ENCODE data around the gene BARX2. TPM values are rescaled to one million over a fixed set of nuclear protein-coding genes. Genes with fewer than 3 reads are reported as not detected.

The BARX2 gene
- total RNA-seq, 1 donor from 2014 or later = not detected

DNA sequence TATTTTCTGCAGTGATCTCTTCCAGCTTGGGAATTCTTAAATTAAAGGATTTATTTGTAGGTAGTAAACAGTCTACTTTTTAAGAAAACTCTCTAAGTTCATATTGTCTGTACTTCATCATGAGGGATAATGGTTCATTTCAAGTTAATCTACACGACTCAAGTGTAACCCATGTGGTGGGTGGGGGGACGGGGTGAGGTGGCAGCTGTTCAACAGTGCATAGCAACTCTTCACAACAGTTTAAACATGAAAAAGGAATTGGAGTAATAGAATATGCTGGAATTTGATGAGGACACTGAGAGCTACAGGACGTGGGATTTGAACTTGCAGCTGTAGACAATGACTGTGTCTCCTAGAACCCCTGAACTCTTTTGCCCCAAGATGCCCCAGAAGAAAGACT lies 20.8 kb downstream of the BARX2 start:
- no peak for DNase-seq (ENCODE audit: low read depth)

DNA sequence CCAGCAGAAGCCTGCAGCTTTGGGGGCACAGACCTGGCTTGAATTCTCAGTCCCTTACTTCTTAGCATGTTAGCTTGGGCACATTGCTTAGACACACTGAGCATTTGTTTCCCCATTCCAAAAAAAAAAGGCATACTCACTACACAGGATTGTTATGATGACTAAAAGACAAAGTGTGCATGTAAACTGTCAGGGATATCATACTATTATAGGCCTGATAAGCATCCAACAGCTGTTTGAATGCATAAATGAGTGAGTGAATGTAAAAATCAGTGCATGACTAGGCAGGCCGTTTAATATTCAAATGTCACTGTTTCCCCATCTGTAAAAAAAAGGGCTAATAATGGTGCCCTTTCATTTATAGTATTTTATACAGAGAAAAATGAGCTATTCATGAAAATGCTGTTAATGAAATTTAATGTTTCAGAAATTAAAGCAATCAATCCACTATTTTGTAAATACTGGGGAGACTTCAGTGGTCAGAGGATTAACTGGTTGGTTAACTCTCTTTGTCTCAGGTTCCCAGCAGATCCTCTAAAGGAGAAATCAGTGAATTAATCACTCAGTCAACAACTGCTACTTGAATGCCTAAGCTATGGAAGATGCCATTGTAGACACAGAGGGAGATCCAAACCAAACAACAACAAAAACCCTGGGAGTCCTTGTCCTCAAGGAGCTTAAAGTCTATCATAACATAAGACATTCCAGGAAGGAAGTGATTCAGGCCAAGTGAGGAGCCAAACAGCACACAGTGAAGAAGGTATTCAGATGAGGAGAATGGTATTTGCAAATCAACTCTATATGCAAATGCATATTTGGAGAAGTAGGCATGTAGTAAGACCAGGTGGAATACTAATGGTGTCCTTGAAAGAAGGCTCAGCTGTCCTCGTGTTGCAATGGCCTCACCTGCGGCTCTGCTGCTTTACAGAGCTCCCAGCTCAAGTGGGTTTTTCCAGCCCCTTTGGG lies 26.8 kb downstream of the BARX2 start:
- no peak for DNase-seq (ENCODE audit: low read depth)

GRCh38 chr11:129404731-129405130 lies 29.1 kb downstream of the BARX2 start:
- no peak for DNase-seq (ENCODE audit: low read depth)

DNA sequence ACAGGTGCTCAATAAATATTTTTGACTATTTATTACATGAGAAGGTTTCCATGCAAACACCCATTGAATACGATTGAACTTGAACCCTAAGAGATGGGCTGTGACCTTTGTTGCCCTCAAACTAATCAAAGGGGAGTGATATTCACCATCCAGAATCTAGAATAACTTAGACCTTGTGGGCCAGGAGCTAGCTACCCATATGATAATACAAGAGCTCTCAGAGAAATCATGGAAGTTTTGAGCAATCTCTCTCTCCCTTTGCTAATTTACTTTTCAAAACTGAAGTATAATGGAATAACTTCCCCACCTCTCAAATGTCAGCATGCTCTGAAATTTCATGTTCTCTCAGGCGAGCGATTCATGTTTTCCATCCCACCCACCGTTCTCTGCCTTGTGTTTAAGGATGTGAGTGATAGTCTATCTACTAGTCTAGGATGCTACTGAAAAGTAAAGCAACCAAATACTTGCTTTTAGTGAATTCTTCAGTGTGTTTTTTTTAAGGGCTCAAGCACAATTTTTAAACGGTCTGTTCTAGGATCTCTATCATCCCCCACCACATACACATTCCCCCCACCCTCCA lies 33.3 kb downstream of the BARX2 start:
- no peak for DNase-seq (ENCODE audit: low read depth)

GRCh38 chr11:129410395-129410960 lies 34.8 kb downstream of the BARX2 start:
- DNase-seq (ENCODE audit: low read depth) = peak; percentile 3

DNA sequence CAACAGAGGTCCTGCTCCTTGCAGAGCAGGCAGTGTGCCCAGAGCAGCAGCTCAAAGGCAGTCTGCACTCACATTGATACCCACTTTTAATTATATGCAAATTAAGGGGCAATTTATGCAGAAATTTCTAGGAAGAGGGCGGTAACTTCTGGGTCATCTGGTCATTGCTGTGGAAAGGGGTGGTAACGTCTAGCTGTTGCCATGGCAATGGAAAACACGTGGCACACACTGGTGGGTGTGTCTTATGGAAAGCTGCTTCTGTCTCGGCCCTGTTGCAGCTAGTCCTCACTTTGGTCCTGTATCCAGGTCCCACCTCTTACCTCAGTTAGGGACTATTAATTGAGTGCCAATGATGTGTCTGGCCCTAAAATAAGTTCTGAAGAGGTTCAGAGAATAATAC lies 36.8 kb downstream of the BARX2 start:
- DNase-seq (ENCODE audit: low read depth) = no peak

GRCh38 chr11:129414144-129414872 lies 38.7 kb downstream of the BARX2 start:
- no peak for DNase-seq (ENCODE audit: low read depth)

DNA sequence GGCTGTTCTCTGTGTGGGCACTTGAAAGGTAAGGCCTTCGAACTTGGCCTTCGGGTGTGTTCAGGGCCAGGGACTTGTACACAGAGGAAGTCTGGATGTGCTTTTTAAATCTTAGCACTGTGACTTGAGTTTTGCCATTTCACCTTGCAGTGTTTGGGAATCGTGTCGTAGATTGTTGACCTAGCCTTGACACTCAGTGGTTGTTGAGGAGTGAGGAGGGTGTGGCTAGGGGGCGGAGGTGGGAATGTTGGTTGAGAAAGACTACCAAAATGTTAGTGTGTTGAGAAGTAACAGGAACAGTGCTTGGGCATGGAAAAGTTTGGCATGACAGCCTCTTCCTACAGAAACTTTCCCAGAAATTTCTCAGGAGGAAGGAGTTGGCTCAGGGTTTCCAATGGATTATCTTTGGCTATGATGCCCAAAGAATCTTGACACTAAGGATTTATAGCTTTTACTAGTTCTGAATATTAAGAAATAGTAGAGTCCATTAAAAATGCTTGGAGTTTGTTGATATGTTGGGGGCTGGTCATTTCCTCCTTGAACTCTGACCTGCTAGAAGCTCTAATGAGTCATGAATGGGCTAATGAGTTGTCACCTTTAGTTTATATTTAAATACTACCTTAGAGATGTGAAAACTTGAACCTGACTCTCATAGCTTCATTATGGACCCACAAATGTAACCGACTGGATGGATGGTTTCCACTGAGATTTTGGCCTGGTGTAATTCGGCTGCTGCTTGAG lies 40.6 kb downstream of the BARX2 start:
- DNase-seq (ENCODE audit: low read depth) = no peak

DNA sequence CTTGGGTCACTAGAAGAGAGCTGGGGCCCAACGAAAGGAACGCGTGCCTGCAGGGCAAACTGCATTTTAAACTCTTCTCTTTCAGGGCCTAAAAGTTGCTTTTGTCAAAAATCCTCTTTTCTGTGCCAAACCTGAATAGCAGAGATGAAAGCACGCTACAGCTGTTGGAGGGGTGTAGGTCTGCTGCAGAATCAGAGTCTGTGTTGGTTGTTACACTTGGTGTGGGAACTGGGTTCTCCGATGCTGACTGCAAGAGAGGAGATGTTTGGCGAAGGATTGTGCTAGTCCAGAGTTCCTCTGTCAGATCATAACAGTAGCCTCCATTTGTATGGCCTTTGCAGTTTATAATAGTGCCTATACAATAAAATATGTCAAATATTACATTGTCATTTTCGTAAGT lies 41.8 kb downstream of the BARX2 start:
- no peak for DNase-seq (ENCODE audit: low read depth)

- DNase-seq (ENCODE audit: low read depth) = no peak
These were observed 42.4 kb downstream of the BARX2 start for GRCh38 chr11:129418039-129418438.

- DNase-seq (ENCODE audit: low read depth) = no peak
These were observed 43.7 kb downstream of the BARX2 start for GRCh38 chr11:129419386-129419785.

DNA sequence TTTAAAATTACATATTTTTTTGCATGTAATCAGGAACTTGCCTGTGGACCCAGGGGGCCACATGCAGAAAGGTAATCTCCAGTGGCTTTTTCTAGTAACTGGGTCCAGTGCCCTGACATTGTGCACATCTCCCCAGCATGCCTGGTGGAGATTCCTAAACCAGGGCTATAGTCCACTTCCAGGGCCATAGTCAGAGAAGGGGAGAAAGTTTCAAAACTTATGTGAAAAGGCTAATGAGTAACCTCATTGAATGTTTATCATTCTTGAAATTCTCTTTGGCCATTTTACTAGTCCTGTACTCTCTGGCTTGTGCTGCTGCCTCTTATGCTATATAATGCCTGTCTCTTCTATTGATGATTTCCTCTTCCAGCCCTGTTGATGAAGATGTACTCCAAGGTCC lies 47.8 kb downstream of the BARX2 start:
- DNase-seq (ENCODE audit: low read depth) = no peak

- DNase-seq (ENCODE audit: low read depth) = no peak
These were observed 49.6 kb downstream of the BARX2 start for GRCh38 chr11:129425214-129425613.

DNA sequence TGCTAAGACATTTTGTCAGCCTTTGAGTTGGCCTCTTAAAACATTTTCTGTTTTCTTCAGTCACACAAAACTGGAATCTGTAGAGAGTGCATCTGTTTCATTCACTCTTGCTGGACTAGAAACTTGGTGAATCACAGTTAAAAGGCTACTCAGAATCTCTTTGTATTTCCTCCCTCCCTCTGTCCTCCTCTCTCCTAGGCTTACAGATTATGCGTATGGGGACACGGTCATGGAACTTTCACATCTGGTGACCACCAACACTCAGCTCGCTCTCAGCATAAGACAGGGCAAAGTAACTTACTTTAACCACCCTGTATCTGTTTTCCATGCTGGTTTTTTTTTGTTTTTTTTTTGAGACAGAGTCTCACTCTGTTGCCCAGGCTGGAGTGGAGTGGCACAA lies 50.4 kb downstream of the BARX2 start:
- DNase-seq (ENCODE audit: low read depth) = no peak

DNA sequence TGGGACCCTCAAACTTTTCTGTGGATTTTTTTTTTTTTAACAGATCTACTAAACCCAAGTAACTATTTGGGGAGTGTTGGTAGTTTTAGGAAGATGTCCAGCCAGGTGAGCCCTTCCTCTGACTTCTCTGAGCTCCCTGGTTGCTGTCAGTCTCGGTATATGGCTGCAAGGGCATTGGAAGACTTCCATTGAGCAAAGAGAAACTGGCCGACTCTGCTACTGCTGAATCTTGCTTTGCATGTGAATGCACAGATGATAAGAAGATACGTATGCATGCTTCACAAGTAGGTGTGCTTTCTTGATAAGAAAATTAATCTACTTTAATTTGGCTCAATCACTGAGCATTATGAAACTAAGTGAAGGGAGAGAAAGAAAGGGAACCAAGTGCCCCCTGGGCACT lies 51.1 kb downstream of the BARX2 start:
- no peak for DNase-seq (ENCODE audit: low read depth)

GRCh38 chr11:129427376-129427775 lies 51.7 kb downstream of the BARX2 start:
- DNase-seq (ENCODE audit: low read depth) = no peak

GRCh38 chr11:129427816-129428406 lies 52.3 kb downstream of the BARX2 start:
- DNase-seq (ENCODE audit: low read depth) = no peak

DNA sequence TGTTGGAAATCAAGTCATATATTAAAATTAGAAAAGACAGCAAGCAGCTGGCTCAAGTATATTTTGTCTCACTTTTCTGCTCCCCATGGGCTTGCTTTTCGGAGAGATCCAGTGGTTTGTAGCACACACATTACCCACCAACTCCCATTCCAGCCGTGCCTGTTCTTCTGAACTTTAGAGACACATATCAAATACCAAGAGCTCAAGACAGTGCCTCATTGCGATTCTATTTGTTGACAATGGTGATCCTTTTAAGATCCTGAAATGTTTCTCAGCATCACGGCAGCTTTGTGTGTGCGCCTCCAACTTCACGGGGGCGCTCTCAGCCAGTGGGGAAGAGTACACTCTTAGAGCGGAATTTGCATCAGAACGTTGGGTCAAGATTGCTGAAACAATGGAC lies 52.9 kb downstream of the BARX2 start:
- DNase-seq (ENCODE audit: low read depth) = no peak

- no peak for DNase-seq (ENCODE audit: low read depth)
These were observed 59.2 kb downstream of the BARX2 start for GRCh38 chr11:129434641-129435498.

Measured in myocyte (in vitro differentiated cells).